Measurements from ENCODE around the gene GRK5.

DNA sequence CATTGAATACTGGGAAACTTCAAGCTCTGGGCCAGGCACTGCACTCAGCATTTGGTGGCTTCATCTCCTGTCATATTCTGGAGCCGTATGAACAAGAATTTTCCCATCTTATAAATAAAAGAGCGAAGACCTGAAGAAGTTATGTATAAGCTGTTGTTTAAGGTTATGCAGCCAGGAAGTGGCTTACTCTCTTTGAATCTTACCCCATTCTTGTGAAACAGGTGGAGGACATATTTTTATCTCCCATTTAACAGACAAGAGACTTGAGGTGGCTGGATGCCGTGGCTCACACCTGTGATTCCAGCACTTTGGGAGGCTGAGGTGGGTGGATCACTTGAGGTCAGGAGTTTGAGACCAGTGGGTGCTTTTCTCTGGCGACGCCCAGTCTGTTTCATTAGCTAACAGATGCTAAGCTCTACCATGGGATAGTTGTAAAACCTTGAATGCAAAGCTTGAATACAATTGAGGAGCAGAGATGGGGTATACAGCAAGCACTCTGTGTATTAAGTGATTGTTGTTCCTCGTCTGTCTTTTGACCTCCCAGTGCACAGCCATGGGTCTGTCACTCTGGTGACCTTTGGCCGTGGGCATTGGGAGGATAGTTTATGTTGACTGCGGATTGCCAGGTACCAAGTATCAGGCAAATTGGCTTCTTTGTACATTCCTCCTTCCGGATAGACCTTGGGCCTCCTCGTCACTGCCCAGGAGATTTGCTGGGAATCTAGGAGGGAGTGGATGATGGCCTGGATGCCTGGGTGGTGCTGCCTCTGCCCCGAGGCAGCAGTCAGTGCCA lies 85.8 kb downstream of the GRK5 start:
- TF ChIP-seq POLR2A (IDR thresholded peaks at IDR 0.05), result no peak
- TF ChIP-seq, protein P1, sequence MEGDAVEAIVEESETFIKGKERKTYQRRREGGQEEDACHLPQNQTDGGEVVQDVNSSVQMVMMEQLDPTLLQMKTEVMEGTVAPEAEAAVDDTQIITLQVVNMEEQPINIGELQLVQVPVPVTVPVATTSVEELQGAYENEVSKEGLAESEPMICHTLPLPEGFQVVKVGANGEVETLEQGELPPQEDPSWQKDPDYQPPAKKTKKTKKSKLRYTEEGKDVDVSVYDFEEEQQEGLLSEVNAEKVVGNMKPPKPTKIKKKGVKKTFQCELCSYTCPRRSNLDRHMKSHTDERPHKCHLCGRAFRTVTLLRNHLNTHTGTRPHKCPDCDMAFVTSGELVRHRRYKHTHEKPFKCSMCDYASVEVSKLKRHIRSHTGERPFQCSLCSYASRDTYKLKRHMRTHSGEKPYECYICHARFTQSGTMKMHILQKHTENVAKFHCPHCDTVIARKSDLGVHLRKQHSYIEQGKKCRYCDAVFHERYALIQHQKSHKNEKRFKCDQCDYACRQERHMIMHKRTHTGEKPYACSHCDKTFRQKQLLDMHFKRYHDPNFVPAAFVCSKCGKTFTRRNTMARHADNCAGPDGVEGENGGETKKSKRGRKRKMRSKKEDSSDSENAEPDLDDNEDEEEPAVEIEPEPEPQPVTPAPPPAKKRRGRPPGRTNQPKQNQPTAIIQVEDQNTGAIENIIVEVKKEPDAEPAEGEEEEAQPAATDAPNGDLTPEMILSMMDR (IDR thresholded peaks at IDR 0.05), result no peak

Measured in tibial nerve (tissue), 3 donors.